Neural progenitor cell (in vitro differentiated cells): ENCODE results near the gene COL8A2.

Experiments
- EZH2 ChIP-seq: fragments of 200-600 bp; sonication (generic); IDR thresholded peaks from 2 replicates; pipeline ENCODE4 v1.6.1; 2017; ENCODE audit warnings: antibody characterized with exemption, mild to moderate bottlenecking, moderate library complexity
- EZH2phosphoT487 ChIP-seq: fragments of 200-600 bp; sonication (generic); IDR thresholded peaks from 2 replicates; pipeline ENCODE4 v1.6.1; 2017; ENCODE audit warnings: antibody characterized with exemption
- TF ChIP-seq, protein P1 (sequence below): fragments of 200-600 bp; sonication (generic); IDR thresholded peaks from 2 replicates; pipeline ENCODE4 v1.5.1; 2017; ENCODE audit warnings: antibody characterized with exemption, mild to moderate bottlenecking

DNA sequence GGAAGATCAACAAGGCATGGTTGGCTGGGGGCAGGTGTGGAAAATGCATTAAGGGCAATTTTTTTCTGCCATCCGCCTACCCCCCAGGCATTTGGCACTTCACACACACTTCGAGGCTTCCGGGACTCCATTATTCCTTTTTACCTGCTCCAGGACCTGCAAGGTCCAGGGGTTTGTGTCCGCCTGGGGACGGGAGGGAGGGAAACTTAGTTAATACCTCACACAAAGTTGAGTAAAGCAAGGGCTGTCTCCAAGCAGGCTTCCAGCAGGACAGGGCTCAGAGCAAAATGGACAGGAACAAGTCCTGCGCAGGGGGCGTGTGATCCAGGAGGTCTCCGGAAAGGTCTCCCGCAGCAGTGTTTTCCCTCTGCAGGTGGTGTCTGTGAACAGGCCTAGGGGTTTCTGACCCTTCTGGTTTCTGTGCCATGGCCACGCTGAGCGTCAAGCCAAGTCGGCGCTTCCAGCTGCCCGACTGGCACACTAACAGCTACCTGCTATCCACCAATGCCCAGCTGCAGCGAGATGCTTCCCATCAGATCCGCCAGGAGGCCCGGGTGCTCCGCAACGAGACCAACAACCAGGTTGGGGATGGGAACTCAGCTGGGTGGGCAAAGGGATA lies 40.4 kb downstream of the COL8A2 start:
- TF ChIP-seq, protein P1, sequence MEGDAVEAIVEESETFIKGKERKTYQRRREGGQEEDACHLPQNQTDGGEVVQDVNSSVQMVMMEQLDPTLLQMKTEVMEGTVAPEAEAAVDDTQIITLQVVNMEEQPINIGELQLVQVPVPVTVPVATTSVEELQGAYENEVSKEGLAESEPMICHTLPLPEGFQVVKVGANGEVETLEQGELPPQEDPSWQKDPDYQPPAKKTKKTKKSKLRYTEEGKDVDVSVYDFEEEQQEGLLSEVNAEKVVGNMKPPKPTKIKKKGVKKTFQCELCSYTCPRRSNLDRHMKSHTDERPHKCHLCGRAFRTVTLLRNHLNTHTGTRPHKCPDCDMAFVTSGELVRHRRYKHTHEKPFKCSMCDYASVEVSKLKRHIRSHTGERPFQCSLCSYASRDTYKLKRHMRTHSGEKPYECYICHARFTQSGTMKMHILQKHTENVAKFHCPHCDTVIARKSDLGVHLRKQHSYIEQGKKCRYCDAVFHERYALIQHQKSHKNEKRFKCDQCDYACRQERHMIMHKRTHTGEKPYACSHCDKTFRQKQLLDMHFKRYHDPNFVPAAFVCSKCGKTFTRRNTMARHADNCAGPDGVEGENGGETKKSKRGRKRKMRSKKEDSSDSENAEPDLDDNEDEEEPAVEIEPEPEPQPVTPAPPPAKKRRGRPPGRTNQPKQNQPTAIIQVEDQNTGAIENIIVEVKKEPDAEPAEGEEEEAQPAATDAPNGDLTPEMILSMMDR, result no peak
- TF ChIP-seq EZH2 (no peak), EZH2phosphoT487 (no peak)
